HG03432 (cell line): Measurements from ENCODE around the gene EHHADH.

ENCODE experiments used
- ATAC-seq: cut with Tn5 transposase; IDR thresholded peaks from one replicate; pipeline ENCODE4 v1.9.1; 2021; ENCODE audit warnings: mild to moderate bottlenecking, moderate library complexity; ENCODE audit not compliant: unreplicated experiment

EHHADH gene

DNA sequence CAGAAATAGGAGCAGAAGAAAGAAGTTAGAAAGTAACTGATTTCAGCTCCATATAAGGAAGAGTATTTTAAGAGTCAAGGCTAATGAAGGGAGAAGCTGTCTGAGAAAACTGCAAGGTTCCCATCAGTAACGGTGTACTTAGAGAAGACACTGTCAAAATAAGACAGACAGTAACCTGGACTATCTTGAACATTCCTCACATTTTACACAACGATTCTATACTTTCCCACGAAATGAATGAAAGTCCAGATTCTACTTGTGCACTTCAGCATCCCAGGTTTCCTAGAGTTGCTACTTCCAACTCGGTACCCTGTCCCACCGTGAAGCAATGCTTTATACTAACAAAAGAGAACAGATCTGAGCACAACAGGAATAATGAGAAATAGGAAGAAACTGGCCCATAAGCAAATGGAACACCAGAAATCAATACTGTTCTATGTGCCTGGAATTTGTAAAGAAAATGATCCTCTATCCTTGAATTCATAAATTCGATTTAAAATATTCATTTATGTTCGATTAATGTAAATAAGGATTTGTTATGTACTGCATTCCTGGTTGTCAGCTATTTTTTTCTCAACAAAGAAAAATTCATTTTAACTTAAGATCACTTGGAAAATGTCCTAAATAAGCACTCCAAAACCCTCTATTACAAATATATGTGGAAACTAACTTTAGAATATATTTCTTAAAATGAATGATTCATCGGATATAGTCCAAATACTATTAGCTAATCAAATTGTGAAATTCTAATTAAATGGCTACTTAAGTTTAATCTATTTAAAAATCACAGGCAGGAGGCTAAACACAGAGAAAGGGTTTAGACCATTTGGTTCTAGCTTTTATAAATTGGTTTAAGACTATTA is 102.5 kb downstream of the EHHADH start:
- ATAC-seq: no peak

GRCh38 chr3:185150561-185150960 is 103.3 kb downstream of the EHHADH start:
- ATAC-seq: no peak

GRCh38 chr3:185149591-185149990 is 104.3 kb downstream of the EHHADH start:
- no peak for ATAC-seq

GRCh38 chr3:185145511-185145910 is 108.3 kb downstream of the EHHADH start:
- no peak for ATAC-seq

DNA sequence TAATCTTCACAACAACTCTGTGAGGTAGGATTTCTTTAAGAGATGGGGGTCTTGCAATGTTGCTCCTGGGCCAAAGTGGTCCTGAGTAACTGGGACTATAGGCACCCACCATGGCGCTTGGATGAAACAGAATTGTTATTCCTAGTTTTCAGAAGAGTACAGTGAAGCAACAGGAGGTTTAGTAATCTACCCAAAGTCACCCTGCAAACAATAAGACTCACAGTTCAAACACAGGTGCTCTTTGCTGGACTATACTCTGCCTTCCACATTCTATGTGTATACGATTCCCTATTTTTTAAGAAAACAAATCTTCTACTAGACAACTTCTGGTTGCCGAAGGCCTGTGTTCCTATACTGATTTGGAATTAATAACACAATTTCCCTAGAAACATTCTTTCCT is 109.1 kb downstream of the EHHADH start:
- no peak for ATAC-seq
